ENCODE results near the gene PRDM11.
"Not testable (repeated sequence)": the region's sequence is repeated elsewhere in the genome, so short reads cannot be mapped to it uniquely, and the experiment has no call there.

Gene PRDM11

DNA sequence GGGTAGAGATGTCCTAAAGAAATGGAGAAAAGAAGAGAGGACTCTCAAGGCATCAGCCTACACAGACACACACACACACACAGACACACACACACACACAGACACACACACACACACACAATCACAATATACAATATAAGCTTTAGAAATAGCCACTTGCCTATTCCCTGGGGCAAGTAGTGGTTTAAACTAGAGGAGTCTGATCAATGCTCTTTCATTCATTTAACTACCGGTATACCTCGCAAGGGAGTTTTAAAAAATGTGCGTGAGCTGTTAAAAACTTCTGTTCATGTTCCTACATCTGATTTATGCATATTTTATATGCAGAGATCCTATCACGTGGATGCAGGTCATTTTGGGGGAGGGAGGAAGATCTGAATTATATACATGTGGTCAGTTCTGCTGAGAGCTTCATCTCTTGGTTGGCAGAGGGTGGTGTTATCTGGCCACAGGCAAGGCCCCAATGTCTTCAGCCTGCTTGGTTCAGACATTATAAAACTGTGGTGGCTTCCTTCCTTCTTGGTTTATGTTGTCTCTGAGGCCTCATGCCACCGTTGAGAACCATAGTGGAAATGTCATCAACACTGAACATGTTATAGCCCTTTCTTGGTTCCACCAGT lies 83.1 kb downstream of the PRDM11 start:
- DNase-seq (ENCODE audit: insufficient read length, low spot score) (no peak), FAIRE-seq (no peak)

DNA sequence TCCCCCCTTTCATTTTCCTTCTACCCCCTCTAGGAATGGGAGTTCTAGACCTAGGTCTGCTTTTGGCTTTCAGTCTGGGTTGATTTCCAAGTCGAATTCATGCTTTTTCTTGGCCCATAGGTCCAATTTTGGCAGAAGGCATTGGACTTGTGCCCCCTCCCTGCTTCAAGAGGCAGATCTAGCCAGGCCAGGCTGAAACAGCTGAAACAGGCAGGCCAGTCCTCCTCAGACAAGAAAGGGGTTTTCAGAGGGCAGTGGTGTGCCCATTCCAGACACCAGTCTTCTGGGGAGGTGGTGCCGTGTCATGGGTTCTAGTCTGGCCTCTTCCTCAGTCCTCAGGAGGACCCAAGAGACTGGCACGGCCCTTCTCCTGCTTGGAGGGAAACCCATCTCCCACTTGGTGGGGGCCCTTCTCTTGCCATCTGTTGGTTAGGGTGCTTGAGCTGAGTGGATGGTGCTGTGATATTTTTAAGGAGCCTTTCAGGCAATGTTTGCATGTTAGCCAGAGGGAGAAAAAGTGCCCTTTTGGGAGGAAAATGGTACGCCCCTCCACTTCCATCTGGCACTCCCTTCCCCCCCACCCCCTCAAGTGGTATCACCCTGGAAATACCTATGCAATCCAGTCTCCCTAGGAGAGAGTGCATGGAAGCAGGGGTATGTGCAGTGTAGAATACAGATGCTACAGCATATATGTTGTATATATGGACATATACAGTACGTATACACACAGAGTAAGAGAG lies 86.1 kb downstream of the PRDM11 start:
- DNase-seq (ENCODE audit: insufficient read length, low spot score), result no peak
- no peak for FAIRE-seq

DNA sequence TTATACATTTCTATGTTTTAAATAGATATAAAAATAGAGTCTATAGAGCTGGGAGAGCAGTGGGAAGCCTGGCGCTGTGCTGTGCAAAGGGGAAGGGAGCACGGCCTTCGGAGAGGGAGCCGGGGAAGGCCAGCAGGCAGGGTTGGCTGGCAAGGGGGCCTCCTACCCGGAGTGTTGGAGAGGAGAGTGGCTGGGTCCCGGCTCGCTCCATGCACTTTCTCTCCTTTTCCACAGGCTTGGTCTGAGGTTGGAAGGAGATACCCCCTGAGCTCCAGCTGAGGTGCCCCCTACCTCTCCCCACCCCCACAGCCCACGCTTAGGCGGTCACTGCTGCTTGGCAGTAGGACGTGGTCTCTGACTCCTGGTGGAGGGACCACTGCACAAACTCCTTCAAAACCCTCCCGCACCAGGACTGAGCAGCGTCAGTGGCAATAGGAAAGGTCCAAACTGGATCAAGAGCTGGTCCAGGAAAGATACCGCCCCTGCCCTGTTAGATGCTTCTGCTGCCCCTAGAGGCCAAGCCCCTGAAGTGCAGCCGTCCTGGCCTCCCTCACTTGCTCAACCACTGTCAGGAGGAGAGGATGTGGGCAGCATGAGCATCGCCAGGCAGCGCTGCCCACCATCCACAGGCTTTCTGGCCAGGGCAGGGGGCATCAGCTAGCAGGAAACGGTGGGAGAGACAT lies 86.8 kb downstream of the PRDM11 start:
- FAIRE-seq, result peak; percentile 67

DNA sequence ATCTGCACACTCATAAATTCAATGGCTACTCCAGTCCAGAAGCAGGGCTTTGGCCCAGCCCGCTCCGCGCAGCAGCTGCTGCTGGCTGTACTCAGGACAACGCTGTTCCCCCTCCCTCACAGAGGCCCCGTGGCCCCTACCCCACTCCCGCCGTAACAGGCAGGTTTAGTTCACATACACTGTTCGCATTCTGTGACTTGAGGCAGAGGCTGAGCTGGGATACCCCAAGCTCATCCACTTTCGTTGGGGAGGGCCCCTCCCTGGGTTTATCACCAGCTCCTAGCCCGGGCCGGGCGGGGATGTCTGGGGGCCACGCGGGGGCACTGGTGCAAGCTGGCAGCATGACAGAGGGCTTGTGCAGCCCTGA lies 87.3 kb downstream of the PRDM11 start:
- DNase-seq (ENCODE audit: insufficient read length, low spot score) (no peak), FAIRE-seq (no peak)

More for the DNA sequence above, 86.8 kb downstream of the PRDM11 start:
- DNase-seq (ENCODE audit: insufficient read length, low spot score), result peak; percentile 86

DNA sequence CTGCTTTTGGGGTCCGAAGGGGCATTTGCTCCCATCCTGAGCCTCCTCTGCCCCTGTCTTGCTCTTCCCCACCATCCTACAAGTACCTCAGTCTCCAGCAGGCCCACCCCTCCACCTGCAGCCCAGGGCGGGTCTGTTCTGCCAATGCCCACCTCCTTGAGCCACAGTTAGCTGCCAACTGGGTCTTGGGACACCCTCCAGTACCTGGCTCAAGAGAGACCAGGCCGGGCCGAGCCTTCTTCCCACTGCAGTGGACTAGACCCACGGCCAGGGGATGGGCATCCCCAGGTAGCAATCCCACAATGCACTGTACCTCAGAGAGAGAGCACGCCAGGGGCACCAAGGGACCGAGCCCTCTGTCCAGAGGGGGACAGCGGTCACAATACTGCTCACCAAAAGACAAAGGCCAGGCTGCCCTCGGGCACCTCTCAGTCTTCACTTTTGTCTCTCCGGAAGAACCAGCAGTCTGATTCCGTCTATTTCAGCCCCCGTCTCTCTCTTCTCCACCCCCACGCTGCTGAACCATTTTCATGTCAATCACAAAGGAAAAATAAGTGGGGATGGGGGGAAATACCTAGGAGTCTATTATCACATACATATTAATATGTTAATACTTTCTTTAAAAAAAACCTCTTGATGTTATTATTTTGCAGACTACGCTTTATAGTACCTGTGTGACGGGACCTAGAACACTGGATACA lies 88.0 kb downstream of the PRDM11 start:
- DNase-seq (ENCODE audit: insufficient read length, low spot score), result no peak
- no peak for FAIRE-seq

DNA sequence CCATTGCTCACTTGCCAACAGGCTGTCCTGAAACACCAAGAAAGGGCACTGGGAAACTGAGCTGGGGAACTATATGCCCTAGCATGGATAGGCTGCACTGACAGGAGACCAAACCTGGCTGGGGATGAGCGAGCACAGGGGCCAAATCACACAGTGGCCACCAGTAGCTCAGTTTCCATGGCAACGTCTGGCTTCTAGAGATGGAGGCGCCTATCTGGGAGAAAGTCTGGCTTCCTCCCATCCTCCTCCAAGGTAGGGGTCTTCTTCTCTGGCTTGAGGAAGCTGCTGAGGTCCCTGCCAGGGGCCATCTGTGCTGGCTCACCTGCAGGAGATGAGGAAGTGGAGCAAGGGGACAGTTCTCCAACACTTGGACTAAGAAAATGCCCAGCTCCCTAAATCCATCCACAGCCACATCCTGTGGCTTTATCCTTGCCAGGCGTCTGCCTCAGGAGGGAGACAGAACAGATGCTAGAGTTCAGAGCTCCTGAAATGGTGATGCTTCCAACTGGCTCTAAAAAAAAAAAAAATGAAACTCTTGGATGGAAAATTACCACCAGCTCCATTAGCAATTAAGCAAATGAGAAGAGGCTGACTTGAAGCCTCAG lies 91.4 kb downstream of the PRDM11 start:
- DNase-seq (ENCODE audit: insufficient read length, low spot score), result no peak
- FAIRE-seq, result no peak

DNA sequence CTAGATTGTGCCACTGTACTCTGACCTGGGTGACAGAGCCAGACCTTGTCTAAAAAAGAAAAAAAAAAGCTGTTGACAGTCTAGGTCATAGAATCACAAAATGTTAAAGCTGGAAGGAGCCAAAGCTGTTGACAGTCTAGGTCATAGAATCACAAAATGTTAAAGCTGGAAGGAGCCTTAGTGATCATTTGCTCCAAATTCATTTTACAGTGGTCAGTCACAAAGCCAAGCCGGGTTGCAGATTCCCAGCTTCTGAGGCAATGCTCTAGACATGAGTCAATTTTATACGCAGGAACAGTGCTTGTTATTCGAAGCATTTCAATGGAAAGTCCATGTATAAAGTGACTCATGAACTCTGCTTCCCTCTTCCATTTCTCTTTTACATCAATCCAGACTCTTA lies 92.3 kb downstream of the PRDM11 start:
- DNase-seq (ENCODE audit: insufficient read length, low spot score) (no peak), FAIRE-seq (no peak)

DNA sequence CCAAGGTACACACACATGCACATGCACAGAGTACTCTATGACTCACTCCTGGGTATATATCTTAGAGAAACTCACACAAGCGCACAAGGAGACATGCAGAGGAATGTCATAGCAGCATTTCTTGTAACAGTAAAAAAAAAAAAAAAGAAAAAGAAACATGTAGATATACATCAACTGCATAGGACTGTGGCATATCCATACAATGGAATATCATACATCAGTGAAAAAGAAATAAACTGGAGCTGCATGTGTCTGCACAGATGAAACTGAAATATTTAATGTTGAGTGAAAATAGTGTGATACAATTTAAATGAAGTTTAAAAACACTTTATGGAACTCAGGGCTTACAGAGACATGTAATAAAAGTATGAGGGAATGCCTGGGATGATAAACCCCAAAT lies 93.3 kb downstream of the PRDM11 start:
- DNase-seq (ENCODE audit: insufficient read length, low spot score), result no peak
- FAIRE-seq, result no peak

DNA sequence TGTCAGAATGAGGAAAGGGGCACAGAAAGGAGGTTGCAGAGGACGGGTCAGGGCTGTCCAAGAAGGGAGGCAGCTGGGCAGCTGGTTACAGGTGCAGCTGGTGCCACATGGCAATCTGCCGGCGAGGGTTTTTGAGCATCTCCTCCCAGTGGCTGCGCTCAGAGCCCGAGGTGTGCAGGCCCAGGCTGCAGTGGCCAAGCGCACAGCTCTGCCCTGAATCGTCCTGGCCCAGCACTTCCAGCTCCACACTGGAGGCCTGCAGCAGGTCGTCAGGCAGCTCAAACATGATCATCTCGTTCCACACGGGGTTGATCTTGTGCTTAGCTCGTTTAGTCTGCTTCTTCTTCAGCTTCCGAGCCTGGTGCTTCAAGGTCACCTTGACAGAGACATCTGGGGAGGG lies 97.5 kb downstream of the PRDM11 start:
- DNase-seq (ENCODE audit: insufficient read length, low spot score), result no peak

DNA sequence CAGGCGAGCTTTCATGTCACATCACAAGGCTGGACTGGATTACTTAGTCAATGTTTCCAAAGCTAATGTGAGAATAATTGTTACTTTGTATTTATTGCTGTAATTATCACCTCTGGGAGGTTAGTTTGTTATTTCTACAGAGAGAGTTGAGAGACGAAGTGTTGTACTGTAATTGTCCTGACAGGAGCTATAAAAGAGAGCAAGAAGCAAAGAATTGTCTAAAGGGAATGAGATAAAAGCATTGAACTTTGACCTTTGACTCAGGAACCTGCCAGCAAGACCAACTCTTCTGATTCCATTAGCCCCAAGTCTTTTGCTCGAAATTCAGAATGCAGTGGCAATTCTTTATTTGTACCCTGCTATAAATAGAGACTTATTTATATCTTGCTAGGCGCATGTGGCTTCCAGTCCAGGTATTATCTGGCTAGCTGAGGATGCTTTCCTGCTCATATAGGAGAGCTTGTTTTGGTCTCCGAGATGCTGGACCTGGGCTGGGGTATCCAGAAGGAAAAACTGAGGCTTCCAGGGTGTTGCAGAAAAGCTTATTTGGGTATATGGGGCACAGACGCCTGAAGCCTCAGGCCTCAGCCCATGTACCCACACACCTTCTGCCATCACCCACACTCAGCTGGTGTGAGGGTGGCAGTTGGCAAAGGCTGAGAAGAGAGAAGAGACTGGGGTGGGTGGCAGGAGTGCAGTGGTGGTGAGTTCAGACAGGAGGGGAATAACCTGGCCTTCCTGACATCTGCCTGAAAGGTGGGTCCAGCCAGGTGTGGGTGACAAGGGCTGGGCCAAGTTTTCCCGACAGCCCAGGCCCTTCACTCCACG lies 99.0 kb downstream of the PRDM11 start:
- no peak for FAIRE-seq

More for the DNA sequence above, 97.5 kb downstream of the PRDM11 start:
- FAIRE-seq, result no peak

DNA sequence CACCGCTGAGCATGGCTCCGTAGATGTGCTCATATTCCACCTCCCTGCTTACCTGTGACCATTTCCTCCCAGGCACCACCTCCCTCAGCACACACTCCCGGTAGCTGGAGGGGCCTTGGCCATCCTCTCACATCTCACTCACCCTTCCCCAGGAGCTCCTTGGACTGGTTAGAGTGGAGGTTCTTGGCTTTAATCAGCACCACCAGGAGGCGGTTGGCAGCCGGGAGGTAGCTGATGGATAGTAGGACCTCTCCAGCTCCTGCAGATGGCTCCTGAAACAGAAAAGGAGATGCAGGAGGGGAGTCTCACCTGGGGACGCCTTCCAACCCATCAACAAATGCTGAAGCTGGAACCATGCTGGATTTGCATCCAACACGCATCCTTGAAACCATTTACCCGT lies 99.8 kb downstream of the PRDM11 start:
- DNase-seq (ENCODE audit: insufficient read length, low spot score), result no peak
- FAIRE-seq, result no peak

More for the DNA sequence above, 99.0 kb downstream of the PRDM11 start:
- DNase-seq (ENCODE audit: insufficient read length, low spot score), result no peak

DNA sequence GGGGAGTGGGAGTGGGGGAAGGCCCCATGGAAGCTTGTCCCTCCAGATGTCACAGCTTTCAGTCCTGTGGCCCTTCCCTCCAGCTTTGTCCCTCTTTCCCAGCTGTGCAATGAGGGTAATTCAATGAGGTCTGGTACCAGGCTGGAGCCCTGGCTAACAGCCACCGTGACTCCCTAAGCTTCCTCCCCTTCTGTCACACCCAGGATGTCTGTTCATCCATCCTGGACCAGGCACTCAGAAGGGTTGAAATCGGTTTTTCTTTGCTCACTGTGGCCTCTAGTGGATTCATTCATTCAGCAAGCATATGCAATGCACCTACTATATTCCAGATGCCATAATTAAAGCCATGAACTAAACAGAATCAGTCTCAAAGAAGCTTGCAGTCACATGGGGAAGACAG lies 101.0 kb downstream of the PRDM11 start:
- FAIRE-seq (no peak), DNase-seq (ENCODE audit: insufficient read length, low spot score) (no peak)

DNA sequence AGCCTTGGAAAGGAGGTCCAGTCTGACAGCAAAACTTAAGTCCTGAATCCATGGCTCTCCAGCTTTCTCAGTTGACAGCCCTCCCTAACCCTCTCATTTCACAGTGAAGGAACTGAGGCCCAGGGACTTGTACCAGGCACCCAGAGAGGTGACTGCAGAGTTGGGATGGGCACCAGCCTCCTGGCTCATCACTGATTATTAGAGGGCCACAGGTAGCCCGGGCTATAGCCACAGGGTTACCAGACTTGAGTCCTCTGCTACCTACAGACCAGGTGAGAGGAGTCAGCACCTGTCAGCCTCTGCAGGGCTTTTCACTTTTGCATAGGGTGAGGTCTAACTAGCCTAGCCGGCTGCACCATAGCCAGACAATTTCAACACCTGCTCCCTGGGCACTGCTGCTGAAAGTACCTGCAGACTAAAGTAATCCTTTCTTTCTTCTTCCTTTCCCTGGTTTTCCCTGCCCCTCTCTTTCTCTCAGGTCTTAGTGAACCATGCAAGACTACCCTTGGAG lies 102.1 kb downstream of the PRDM11 start:
- DNase-seq (ENCODE audit: insufficient read length, low spot score) (no peak), FAIRE-seq (no peak)

DNA sequence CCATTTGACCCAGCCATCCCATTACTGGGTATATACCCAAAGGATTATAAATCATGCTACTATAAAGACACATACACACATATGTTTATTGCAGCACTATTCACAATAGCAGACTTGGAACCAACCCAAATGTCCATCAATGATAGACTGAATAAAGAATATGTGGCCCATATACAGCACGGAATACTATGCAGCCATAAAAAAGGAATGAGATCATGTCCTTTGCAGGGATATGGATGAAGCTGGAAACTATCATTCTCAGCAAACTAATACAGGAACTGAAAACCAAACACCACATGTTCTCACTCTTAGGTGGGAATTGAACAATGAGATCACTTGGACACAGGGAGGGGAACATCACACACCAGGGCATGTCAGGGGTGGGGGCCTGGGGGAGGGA lies 102.9 kb downstream of the PRDM11 start:
- DNase-seq (ENCODE audit: insufficient read length, low spot score); FAIRE-seq: not testable (repeated sequence)

DNA sequence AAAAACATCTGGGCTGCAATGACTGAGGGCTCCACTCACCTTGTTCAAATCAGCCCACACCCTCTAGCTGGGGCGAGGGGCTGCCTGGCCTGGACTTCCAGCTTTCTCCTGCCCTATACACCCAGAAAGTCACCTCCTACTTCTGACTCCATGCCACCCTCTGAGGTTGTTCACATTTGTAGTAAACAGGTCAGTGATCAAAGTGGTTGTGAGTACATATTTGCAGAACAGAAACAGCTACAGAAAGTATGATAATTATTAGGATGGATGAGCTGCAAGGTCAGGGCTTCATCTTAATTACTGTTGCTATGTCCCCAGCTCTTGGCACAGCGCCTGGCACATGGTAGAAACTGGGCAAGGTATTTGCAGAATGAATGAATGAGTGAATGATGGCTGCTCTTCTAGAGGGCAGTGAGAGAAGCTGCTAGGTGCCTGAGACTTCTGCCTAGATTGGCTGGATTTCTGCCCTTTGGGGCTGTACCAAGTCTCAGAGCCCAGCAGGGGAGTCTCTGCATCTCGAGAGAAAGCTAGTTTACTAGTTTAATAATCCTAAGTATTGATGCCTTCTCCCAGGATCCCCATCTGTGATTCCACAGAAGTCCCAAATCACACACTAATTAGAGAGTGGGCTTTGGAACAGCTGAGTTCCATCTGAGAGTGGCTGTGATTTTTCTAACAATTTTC lies 103.7 kb downstream of the PRDM11 start:
- FAIRE-seq (no peak), DNase-seq (ENCODE audit: insufficient read length, low spot score) (no peak)

DNA sequence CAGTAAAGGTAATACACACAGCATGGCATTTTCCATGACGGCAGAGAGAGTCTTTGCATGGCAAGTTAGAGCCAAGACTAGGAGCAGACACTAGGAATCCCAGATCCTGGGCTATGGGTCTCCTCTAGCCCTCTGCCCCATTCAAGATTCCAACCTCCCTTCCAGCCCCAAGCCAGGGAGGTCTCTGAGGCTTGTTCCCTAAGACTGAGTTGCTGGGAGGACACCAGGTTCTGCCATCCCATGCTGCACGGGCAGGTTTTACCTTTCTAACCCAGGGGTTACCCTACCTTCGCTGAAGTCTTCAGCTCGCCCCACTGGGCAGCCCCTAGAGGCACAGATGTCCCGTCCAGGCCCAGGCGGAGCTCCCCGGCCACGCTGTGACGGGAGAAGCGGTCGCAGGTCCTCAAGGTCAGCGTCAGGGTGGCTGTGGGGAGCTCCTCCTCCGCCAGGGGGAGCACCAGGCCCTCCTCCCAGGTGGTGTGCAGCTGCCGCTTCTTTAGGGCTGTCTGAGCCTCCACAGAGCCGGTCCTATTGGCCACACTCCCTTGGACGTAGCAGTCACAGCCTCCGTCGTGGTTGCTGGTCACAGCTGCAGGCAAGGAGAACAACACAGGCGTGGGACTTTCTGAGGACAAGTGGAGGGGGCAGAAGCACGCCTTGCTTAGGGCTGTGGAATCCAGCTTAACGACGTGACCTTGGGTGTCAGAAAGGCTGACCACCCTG lies 105.9 kb downstream of the PRDM11 start:
- DNase-seq (ENCODE audit: insufficient read length, low spot score), result peak; percentile 47
- no peak for FAIRE-seq

DNA sequence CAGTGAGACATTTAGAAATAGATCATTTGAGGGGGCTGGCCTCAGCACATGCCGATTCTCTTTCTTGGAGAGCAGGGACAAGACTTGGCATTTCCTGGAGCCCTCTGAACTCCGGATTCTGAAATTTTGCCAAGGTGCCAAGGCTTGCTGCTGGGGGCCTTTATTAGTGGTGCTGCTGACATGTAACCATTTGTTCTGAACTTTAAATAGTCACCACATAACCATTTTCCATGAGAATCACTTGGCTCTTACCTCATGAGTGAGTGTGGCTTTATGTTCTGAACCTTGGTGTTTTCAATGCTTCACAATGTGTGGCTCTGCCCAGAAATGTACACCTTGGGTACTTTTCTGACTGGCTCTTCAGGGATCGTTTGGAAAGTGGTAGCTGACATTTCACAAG lies 106.4 kb downstream of the PRDM11 start:
- DNase-seq (ENCODE audit: insufficient read length, low spot score) (no peak), FAIRE-seq (no peak)

DNA sequence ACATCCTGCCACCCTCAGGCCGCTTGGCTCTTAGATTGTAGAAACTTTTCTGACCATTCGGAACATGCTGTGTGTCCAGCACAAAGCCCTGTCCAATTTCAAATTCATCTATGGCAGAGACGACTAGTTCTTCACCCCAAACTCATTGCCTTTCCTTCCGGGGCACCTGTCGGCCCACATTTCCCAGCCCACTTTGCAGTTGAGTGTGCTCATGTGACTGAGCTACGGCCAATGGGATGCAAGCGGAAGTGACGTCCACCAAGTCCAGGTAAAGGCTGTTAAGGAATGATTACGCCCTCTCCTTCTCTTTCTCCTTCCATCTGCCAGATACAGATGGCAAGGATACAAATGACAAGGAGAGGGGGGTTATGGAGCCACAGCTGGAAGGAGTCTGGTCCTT lies 107.2 kb downstream of the PRDM11 start:
- FAIRE-seq, result no peak
- no peak for DNase-seq (ENCODE audit: insufficient read length, low spot score)

DNA sequence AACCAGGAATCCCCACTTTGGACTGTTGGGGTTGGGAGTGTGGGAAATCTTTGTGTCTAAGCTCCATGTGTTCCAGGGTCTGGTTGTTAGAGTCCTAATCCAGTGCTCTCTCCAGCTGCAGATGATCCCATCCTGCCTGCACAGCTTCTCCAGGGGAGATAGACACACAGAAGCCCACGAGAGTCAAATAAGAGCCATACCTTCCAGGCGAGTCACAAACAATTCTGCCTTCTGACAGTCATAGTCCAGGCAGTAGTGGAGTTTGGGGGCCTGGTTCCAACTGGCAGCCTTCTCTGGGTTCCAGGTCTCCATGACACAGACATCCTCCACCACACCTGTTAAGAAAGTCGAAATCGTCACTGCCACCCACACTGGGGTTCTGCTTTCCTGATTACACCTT lies 107.6 kb downstream of the PRDM11 start:
- DNase-seq (ENCODE audit: insufficient read length, low spot score) (no peak), FAIRE-seq (no peak)

Measured in GM19239 (cell line).